GM18868 (cell line): ENCODE measurements around the gene SPSB1.

Experiments used
- ATAC-seq: cut with Tn5 transposase; IDR thresholded peaks from one replicate; pipeline ENCODE4 v1.9.1; 2021; ENCODE audit warnings: mild to moderate bottlenecking, moderate library complexity; ENCODE audit not compliant: unreplicated experiment

Gene SPSB1

DNA sequence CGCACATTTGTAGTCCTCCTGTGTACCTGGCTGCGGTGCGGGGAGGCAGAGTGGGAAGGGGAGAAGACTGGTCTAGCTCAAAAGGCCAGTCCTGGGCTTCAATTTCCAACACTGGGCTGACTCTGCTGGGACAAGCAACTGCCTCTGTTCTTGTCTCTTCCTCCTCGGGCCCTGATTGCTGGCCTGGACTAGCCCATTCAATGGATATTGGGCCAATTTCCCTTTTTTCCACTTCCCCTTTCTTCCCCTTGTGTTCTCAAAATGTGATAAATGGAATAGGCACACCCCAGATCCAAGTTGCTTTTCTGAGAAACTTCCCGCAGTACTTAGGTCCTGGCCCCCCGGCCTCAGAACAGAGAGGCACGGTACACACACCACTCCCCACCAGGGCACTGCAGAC, 48.2 kb downstream of the SPSB1 start:
- no peak for ATAC-seq

DNA sequence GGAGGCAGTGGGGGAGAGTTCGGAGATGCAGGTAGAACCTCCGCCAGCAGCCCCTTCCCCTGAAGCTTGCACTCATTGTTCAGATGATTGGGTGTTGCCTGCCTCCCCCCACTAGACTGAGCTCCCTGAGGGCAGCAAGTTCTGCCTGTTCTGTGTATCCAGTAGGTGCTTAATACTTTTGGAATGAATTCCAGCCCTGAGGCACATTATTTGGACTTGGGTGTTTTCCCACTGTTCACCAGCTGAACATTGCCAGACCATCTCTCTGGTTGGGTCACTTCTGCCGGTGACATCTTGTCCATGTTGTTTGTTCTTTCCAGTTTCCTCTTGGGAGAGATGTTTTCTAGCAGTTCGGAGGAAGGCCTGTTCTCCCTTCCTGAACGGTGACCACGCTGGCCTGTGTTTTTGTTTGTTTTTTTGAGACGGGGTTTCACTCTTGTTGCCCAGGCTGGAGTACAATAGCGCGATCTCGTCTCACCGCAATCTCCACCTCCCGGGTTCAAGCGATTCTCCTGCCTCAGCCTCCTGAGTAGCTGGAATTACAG, 48.7 kb downstream of the SPSB1 start:
- no peak for ATAC-seq

DNA sequence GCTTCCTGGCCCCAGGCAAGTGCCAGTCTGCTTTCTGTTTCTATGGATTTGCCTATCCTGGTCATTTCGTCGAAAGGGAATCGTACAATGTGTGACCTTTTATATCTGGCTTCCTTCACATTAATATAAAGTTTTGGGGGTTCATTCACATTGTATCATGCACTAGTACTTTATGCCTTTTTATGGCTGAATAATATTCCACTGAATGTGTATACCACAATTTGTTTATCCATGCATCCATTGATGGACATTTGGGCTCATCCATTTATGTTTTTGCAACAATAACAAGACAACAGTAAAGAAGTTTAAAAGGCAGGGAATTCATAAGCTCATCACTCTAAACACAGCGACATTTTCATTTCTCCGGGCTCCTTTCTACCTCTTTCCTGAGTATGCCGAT, 50.6 kb downstream of the SPSB1 start:
- ATAC-seq: no peak

DNA sequence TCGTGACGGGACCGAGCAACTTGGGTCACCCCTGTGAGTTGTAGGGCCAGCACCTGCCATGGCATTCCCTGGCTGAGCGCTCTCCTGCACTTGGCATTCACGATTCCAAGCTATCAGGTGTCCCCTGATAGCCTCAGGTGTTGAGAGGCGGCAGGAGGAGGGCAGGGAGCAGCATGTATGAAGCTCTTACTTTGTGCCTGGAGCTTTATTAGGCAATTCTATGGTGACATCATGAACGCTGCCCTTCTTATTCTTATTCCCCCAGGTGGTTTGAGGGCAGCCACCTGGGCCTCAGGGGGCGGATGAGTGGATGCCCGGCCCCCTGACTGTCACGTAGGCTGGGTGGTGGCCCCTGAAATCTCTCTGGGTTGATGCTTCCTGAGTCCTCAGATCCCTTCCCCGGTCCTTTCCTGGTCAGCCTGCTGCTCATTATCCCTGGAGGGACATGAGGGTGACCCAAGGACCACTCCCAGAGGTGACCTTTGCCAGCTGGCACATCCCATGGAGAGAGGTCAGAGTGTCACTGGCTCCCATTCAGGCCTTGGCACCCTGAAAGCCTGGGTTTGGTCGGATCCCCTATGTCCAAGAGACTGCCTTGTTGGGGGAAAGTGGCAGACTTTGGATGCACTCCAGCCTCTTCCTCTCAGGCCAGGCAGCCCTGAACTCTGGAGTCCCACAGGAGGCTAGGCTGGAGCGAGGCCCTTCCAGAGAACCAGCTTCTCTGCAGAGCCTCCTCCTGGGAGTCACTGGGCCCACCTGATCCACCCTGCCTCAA, 51.9 kb downstream of the SPSB1 start:
- ATAC-seq: no peak

DNA sequence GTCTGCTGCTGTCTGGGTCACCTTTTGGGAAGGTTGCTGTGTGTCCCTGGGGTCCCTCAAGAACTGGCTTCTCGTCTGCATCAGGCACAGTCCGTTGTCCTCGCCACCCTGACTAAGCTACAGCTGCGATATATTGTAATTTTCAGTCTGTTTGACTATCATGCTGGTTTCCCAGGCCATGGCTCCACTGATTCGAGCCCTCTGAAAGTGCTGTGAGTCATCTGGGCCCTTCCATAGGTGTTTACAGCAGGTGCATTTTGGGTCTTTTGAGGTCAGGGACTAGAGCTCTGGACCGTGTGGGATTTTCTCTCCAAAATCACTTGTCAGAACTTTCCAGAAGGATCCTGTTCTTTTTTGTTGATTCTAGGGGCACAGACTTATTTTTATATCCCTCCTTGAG, 52.8 kb downstream of the SPSB1 start:
- no peak for ATAC-seq

DNA sequence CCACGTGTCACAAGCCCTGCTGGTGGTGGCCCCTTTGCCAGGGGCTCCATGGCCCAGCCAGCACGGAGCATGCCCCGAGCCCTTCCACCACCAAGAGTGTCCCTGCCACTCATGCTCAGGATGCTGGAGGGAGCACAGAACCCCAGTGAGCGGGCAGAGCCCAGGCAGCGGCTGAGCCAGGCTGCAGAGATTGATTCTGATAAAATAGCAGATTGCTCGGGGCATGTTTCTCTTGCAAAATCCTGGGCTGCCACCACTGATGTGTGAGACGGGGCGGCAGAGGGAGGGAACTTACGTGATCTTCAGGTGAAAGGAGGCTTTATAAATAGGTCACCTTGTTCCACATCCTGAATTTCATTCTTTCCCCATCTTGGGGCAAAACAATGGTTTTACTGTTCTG, 53.2 kb downstream of the SPSB1 start:
- no peak for ATAC-seq

DNA sequence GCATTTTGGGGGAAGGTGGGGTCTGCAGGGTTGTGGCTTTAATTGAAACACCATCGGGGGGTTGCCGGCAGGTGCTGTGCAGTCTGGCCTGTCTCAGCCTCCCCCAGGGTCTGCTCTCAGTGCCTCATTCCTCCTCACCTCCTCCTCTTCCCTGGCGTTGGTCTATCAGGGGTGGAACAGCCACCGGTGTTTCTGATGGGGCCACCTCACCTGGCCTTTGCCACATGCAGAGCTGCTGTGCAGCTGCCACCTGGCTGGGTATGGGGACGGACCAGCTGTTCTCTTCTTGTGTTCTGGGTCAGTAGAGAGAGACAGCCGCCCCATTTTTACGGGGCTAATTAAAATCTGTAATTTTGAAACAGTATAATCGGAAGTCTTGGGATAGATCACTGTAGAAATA, 53.9 kb downstream of the SPSB1 start:
- ATAC-seq: no peak

DNA sequence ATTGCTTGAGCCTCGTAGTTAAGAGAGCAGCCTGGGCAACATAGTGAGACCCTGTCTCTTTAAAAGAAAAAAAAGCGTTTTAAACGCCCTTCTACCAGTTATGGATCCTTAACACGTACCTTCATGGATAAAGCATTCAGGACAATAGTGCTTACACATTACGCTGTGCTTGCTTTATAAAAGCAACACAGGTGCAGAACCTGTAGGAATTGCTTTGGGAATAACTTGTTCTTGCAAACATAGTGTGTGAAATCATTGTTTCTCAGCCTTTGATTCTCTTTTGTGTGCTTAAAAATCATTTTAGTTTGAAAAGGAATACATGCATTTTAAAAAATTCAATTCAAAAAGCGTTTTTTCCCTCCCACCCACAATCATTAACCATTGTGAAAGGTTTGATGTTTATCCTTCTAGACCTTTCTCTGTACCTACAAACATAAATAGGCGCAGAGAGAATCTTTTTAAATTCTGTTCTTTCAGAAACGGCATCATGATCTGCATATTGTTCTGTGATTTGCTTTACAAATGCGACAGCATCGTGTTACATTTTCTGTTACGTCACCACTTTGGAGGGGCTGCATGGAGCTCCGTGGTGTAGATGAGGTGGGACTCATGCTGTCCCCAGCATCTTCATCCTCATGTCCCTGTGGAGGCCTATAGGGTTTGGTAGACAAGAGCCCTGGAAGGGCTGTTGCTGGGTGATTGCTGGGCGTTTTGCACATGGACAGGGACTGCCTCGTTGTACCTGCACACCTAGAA, 54.6 kb downstream of the SPSB1 start:
- no peak for ATAC-seq

DNA sequence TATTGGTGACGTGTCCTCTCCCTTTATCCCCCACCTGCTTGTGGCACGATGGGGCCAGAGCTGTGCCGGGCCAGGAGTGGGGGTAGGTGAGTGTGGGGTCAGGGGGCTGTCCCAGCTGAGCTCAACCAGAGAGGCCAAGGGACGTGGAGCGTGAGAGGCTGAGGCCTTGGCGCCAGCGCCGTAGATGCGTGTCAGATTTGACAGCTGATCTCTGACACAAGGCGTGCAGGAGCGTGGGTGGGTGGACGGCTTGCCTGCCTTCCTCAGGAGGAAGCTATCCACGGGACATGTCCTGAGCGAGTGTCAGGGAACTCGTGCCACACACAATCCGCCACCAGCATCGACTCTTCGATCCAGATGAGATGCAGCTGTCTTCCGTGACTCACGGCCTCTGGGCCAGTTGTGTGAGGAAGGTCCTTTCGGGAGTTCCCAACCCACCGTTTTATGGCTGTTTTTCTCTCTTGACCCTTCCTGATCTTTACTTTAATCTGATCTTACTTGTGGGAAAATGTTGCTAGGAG, 56.7 kb downstream of the SPSB1 start:
- ATAC-seq: no peak

DNA sequence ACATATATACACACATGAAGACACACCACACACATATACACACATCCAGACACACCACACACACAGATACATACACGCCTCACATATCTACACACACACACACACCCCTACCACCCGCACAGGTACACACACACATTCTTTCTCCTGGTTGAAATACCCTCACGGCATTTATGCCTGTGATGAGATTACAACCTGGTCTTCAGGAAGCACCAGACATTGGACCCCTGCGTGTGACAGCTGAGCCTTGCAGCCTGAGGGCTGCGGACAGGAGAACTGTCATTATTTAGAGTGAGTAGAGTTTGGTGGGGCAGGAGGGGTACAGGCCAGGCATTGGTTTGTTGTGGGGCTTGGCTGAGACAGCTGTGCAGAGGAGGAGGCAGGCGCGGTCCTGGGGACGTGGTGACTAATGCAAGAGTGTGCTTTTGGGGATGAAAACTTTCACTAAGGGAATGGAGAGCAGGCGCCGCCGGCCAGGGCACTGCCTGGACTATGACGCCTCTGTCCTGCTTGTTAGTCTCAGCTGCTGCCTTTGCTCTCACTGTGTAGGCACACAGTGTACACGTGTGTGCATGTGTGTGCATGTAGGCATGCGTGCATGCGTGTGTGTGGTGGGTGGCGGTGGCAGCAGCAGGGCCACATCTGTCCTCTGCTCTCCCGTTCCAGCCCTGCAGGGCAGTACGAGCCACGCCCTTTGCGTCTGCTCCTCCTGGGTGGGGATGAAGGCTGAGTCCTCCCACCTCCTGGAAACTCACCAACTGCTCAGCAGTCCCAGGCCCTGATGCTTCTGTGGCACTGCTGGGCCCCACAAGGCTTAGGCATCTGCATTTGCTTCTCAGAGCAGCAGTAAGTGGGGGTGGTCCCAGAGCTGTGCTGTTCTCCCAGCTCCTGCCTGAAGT, 57.6 kb downstream of the SPSB1 start:
- no peak for ATAC-seq

DNA sequence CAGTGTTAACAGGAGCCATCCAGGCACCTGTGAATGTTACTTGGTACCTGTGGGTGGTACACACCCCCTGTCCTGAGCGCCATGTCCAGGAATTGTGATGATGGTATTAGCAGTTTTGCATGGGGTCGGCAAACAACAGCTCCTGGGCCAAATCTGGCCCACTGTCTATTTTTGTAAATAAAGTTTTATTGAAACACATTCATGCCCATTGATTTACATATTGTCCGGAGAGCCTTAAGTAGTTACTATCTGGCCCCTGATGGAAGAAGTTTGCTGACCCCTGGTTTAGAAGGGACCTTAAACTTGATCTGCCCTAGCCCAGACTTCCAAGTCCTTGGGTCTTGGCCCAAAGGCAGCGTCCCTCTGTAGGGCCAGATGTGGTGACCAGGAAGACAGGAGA, 58.3 kb downstream of the SPSB1 start:
- no peak for ATAC-seq

DNA sequence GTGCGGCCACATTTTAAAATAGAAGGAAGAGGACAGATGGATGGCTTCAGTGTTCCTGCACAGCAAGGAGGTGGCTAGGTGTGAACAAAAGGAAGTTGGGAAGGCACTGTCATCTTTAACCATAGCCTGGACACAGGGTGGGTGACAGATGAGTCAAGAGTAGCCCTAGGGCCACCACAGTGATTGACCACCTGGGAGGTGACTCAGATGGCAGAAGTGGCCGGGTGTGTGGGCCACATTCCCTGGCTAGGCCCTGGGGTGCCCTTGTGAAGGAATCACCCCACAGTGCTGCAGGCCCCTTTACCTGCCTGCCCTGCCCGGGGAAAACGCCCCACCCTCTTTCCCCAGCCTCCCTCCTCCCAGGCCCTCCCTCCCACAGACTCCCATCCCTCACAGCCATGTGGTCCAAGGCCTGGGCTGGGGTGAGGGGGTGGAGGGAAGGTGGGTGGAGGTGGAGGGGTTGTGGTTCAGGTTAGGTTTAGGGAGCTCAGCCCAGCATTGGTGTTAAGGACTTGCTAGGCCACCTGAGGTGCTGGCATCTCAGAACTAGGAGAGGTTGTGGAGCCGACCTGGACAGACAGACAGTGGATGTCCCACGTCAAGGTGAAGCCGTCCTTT, 59.1 kb downstream of the SPSB1 start:
- ATAC-seq: no peak

DNA sequence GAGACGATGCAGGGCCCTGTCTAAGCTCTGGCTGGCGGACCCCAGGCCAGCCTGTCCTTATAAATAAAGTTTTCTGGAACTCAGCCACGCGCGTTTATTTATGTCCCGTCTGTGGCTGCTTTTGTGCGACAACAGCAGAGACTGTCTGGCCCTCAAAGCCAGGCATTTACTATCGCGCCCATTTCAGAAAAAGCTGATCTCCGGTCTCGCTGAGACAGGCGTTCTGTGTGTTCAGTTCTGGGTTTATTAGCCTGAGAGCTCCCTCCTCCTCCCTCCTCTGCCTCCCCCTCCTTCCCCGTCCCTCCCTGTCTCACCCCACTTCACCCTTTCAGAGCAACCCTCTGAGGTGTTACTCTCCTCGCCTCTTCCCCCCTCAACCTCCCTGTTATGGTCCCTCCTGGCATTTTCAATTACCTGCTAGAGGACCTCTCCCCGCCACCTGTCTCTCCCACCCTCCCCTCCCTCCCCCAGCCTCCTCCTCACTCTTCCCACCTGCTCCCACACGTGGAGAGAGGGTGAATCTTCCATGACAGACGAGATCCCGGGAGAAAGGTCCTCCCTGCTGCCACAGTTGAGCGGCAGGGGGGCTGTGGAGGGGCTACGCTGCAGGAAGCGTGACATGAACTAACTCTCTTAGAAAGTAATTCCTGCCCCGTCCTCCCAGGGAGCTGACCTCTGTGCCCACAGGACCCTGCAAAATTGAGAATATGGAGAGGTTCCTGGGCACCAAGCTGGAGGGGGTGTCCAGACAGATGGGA, 59.9 kb downstream of the SPSB1 start:
- ATAC-seq: no peak

DNA sequence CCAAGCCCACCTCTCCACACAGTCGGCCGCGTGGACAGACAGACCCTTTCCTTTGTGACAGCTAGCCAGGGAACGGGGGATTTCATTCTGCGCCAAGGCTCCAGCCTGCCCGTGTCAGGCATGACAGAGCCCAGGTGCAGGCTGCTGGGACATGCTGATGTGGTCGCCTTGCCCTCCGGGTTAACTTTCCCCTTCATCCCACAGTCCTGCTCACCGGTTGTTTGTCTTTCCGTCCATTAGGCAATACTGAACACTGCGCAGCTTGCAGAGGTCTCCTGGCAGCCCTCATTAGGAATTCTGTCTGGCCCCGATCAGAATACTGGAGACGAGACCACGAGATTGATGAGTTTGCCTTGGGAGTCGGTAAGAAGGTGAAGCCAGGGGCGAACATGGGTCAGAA, 62.8 kb downstream of the SPSB1 start:
- ATAC-seq: no peak

DNA sequence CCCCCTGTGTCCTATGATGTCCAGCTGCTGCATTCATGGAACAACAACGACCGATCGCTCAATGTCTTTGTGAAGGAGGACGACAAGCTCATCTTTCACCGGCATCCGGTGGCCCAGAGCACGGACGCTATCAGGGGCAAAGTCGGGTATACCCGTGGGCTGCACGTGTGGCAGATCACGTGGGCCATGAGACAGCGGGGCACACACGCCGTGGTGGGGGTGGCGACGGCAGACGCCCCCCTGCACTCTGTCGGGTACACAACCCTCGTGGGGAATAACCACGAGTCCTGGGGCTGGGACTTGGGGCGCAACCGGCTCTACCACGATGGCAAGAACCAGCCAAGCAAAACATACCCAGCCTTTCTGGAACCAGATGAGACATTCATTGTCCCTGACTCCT, 63.3 kb downstream of the SPSB1 start:
- no peak for ATAC-seq

DNA sequence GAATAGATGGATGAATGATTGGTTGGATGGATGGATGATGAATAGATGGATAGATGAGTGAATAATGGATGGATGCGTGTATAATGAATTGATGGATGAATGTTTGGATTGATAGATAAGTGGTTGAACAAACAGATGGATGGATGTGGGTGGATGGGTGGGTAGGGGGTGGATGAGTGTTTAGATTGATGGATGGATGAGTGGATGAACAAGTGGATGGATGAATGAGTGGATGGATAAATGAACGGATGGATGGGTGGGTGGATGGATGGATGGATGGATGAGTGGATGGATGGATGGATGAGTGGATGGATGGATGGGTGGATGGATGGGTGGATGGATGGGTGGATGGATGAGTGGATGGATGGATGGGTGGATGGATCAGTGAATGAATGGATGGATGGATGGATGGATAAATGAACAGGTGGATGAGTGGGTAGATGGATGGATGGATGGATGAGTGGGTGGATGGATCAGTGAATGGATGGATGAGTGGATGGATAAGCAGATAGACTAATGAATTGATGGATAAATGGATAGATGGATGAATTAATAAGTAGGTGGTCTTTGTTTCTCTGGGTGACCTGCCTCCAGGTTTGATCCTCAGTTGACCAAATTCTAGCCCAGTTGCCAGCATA, 64.3 kb downstream of the SPSB1 start:
- ATAC-seq: no peak

DNA sequence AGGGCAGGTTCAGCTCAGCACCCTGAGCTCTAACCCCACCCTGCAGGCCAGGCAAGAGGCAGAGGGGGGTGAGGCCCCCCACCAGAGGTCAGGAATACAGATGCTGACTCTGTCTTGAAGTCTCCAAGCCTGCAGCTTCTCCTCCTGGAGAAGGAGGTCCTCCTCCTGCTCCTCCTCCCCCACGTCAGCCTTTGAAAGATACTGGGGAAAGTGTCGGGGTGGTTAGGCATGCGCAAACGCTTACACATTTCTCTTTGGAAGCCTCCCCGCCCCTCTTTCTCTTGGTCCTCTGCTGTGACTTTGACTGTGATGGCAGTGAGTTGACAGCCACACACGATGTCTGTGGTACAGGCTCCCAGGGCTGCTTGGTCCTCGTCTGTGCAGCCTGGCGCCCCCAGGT, 65.3 kb downstream of the SPSB1 start:
- no peak for ATAC-seq

DNA sequence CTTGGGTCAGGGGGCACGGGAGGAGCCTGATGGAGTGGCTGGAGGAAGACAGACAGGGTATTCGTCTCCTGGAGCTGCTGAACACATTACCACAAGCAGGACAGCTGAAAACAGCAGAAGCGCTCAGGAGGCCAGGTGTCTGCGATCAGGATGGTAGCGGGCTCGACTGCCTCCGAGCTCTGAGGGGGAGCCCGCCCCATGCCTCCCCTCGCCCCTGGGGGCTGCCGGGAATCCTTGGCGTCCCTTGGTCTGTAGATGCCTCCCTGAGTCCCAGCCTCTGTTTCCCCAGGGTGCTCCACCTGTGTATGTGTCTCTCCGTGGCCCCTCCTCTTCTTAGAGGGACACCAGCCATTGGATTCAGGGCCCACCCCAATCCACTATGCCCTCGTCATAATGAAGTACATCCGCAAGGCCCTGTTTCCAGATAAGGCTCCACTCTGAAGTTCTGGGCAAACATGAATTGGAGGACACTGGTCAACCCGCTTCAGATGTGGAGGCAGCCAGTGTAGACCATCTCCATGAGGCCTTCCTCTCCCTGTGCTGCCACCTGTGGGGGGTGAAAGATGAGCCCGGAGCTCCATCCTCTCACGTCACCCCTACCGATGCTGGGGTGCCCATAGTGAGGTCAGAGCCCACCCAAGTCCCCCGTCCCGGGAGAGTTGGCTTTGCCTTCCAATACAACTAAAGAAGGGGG, 67.8 kb downstream of the SPSB1 start:
- ATAC-seq: no peak
